ENCODE results near the gene GGT6.

The GGT6 gene

GRCh38 chr17:4573669-4574068, 13.3 kb upstream of the GGT6 start:
- DNase-seq = peak; percentile 67 to 89

GRCh38 chr17:4573115-4573514, 12.7 kb upstream of the GGT6 start:
- DNase-seq = no peak

- no peak for DNase-seq
Observed at GRCh38 chr17:4572131-4572530, 11.8 kb upstream of the GGT6 start.

GRCh38 chr17:4569591-4569990, 9.2 kb upstream of the GGT6 start:
- no peak for DNase-seq

- peak; percentile 53 to 60 for DNase-seq
Observed at GRCh38 chr17:4566785-4567184, 6.4 kb upstream of the GGT6 start.

- peak; percentile 76 to 84 for DNase-seq
Observed at GRCh38 chr17:4565209-4566141, 5.1 kb upstream of the GGT6 start.

GRCh38 chr17:4562015-4562969, 1.9 kb upstream of the GGT6 start:
- no peak for DNase-seq

GRCh38 chr17:4560837-4561256, 470 bp upstream of the GGT6 start:
- no peak for DNase-seq

- DNase-seq = no peak
Observed at GRCh38 chr17:4559966-4560365, 411 bp downstream of the GGT6 start.

GRCh38 chr17:4559139-4559791, 1.1 kb downstream of the GGT6 start:
- DNase-seq = no peak

GRCh38 chr17:4558347-4558971, 1.9 kb downstream of the GGT6 start:
- DNase-seq = no peak

- no peak for DNase-seq
Observed at GRCh38 chr17:4557626-4558346, 2.6 kb downstream of the GGT6 start.

- DNase-seq = no peak
Observed at GRCh38 chr17:4556996-4557395, 3.4 kb downstream of the GGT6 start.

- no peak for DNase-seq
Observed at GRCh38 chr17:4555873-4556759, 4.3 kb downstream of the GGT6 start.

- DNase-seq = peak; percentile 98 to 99
Observed at GRCh38 chr17:4554997-4555799, 5.2 kb downstream of the GGT6 start, which contains the start of gene MYBBP1A. TSS of gene MYBBP1A (minus strand) at chr17:4555384. CDS start at chr17:4555324, 60 bp downstream.

GRCh38 chr17:4554441-4554996, 5.9 kb downstream of the GGT6 start:
- no peak for DNase-seq

GRCh38 chr17:4553669-4554068, 6.7 kb downstream of the GGT6 start:
- DNase-seq = no peak

- DNase-seq = no peak
Observed at GRCh38 chr17:4551796-4552525, 8.4 kb downstream of the GGT6 start.
